HG02759 (cell line): Measurements from ENCODE around the gene HSBP1L1.

Source experiments
- ATAC-seq: cut with Tn5 transposase; IDR thresholded peaks from one replicate; pipeline ENCODE4 v1.9.1; 2021; ENCODE audit warnings: mild to moderate bottlenecking, moderate library complexity; ENCODE audit not compliant: unreplicated experiment

HSBP1L1 gene

GRCh38 chr18:79928563-79928960 lies 35.9 kb upstream of the HSBP1L1 start:
- no peak for ATAC-seq

GRCh38 chr18:79930020-79930642 lies 34.3 kb upstream of the HSBP1L1 start:
- ATAC-seq = no peak

- ATAC-seq = no peak
Measured at GRCh38 chr18:79931475-79931874, 33.0 kb upstream of the HSBP1L1 start.

- ATAC-seq = no peak
Measured at GRCh38 chr18:79932907-79933306, 31.5 kb upstream of the HSBP1L1 start.

- ATAC-seq = no peak
Measured at GRCh38 chr18:79933765-79934164, 30.7 kb upstream of the HSBP1L1 start.

DNA sequence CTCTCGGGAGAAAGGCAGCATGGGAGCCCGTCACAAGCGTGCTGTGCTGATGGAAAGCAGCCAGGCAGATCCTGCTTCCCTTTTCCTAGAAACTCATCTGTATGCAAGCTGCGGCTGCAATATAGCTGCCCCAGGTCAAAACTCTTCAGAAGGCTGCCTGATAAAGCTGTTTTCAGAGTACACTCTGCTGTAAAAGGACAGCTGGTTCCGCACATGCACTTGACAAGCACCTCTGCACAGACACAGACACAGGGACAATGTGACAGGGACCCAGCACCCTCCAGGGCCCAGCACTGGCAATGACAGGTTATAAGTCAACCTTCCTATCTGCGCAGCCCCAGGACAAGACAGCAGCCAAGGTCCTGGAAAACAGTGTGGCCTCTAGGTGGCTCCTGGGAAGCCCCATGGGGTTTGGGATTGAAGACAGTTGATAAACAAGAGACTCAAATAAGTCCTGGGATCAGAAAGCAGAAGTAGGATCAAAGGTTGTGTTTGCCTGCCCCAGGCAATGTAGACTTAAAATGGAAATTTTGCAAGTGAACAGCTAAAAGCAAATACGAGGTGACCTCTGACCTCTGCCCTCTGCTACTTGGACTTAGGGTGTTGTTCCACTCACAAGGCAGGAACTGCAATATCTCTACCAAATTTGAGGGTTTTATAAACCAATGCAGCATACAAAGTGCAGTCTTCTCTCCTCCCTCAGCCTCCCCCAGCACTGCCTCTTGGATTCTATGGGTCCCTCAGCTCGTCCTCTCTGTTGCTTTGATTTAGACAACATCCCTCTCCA lies 29.9 kb upstream of the HSBP1L1 start:
- no peak for ATAC-seq

GRCh38 chr18:79935098-79935480 lies 29.4 kb upstream of the HSBP1L1 start:
- ATAC-seq = no peak

GRCh38 chr18:79935499-79935898 lies 28.9 kb upstream of the HSBP1L1 start:
- no peak for ATAC-seq

DNA sequence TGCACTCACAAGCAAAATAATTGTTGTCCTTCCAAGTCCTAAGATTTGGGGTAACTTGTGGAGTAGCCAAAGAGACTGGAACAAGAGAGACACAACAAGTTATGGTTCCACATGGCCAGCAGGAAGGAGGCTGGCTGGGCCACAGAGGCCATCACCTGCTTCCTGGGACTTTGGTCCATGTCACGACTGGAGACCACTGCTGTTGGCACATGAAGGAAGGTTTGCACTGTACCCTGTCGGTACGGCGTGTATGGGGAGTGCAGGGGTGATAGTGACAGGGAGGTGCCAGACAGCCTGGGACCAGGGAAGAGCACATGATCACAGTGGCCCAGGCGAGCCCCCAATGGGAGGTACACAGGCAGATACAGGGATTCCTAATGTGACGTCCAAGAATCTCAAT lies 28.5 kb upstream of the HSBP1L1 start:
- no peak for ATAC-seq

- no peak for ATAC-seq
Measured at GRCh38 chr18:79936641-79937040, 27.8 kb upstream of the HSBP1L1 start.

GRCh38 chr18:79937103-79937860 lies 27.2 kb upstream of the HSBP1L1 start:
- ATAC-seq = no peak

DNA sequence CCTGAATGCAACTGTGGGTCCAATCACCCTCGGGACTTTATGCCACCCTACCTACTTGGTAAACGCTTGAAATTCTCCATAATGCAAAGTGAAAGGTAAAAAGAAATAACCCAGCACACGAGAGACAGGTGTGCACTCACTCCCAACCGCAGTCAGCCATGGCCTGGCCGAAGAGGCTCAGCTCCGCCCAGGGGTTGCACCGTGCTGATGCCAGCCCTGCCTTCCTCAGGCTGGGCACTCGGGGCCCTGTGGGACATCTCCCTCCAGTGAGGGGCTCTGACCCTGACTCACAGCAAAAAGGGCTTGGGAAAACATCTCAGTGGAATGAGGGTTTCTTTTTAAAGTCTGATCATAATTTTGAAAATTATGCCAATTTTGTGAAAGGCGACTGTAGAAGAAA lies 26.2 kb upstream of the HSBP1L1 start:
- ATAC-seq = no peak

- ATAC-seq = no peak
Measured at GRCh38 chr18:79939096-79939495, 25.3 kb upstream of the HSBP1L1 start.

DNA sequence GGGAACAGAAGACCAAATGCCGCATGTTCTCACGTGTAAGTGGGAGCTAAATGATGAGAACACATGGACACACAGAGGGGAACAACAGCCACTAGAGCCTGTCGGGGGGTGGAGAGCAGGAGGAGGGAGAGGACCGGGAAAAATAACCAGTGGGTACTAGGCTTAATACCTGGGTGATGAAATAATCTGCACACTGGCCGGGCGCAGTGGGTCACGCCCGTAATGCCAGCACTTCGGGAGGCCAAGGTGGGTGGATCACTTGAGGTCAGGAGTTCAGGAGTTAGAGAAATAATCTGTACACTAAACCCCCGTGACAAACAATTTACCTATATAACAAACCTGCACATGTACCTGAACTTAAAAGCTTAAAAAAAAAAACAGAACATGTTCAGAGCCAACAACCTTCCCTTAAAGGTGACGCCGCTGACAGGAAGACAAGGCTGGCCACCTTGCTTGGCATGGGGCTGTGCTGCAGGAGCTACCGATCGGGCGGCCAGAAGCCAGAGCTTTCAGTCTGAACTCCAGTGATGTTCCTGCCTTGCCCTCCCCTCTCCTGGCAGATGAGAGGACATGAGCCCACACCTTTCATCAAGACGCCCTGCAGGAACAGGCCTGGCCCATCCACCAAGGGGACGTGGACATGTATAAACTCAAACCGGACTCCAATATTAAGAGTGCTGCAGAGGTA lies 24.2 kb upstream of the HSBP1L1 start:
- no peak for ATAC-seq

- ATAC-seq = no peak
Measured at GRCh38 chr18:79940814-79941472, 23.5 kb upstream of the HSBP1L1 start.

DNA sequence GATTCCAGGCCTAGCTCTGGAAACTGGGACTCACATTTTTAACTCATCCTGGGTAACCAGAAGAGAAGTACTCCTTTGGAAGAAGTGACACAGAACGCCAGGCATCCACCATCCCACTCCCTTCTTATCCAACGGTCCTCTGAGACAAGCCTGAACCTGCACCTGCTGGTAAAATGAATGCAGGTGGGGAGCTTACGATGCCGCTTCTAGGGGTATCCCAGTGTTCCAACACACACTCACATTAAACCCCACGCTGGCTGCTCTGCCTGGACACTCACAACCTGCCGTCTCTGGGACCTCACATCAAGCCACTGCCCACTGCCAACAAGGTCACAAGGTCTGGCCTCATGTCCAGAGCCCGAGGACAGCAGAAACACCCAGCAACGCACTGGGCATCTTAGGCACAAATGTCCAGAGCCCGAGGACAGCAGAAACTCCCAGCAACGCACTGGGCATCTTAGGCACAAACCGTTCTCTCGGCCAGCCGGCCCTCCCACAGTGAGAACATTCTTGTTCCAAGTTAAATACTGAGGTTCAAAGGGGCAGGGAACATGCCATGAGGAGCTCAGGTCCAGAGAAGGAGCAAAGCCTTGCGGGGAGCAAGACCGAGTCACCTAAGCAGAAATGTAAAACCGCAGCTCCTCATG lies 22.8 kb upstream of the HSBP1L1 start:
- ATAC-seq = no peak

- no peak for ATAC-seq
Measured at GRCh38 chr18:79942211-79942610, 22.2 kb upstream of the HSBP1L1 start.

DNA sequence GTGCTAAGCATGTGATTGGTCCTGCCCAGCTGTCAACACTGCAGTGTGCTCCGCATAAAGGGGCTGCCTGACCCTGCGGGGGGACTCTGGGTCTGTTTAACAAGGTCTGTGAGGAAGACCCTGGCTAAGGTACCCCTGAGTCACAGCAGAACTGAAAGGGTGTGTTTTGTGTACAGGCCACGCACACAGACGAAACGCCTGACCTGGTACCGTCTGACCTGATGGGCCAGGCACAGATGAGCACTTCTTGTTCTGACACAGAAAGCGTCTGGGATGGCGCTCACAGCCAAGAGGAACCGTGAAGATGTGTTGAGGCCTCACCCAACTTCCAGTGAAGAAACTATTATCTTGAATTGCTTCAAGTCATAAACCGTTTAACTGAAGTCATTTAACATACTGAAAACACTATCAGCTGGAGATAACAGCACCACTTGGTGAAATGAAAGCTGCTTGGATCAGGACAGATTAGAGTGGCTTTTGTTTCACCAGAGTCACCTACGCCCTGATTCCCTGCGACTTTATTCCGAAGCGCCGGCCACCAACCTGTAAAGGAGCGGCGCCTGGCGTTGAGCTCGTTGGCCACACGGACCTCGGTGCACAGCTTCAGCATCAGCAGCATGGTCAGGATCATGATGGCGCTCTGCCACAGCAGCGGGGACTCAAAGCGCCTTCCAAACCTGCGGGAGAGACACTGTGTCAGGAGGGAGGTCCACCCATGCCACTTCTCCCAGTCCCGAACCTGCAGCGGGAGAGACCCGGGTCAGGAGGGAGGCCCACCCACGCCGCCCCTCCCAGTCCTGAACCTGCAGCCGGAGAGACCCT lies 21.4 kb upstream of the HSBP1L1 start:
- no peak for ATAC-seq

DNA sequence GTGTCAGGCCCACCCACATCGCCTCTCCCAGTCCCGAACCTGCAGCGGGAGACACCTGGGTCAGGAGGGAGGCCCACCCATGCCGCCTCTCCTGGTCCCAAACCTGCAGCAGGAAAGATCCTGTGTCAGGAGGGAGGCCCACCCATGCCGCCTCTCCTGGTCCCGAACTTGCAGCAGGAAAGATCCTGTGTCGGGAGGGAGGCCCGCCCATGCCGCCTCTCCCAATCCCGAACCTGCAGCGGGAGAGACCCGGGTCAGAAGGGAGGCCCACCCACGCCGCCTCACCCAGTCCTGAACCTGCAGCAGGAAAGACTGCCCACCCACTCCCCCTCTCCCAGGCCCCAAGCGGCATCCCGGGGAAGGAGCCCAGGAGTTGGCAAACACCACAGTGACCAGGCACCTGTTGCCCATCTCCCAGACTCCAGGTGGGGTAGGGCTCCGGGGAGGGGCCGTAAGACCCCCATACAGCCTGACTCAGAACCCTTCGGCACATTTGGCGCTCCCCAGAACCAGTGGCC lies 20.8 kb upstream of the HSBP1L1 start:
- ATAC-seq = no peak
